NCI-H345 (cell line): ENCODE measurements around the gene SUPT16H.
"Not testable (repeated sequence)": the region's sequence is repeated elsewhere in the genome, so short reads cannot be mapped to it uniquely, and the experiment has no call there.

ENCODE experiments used
- DNase-seq: peaks from one replicate; lab custom pipeline; 2025; lab: John Stamatoyannopoulos, UW

Gene SUPT16H

DNA sequence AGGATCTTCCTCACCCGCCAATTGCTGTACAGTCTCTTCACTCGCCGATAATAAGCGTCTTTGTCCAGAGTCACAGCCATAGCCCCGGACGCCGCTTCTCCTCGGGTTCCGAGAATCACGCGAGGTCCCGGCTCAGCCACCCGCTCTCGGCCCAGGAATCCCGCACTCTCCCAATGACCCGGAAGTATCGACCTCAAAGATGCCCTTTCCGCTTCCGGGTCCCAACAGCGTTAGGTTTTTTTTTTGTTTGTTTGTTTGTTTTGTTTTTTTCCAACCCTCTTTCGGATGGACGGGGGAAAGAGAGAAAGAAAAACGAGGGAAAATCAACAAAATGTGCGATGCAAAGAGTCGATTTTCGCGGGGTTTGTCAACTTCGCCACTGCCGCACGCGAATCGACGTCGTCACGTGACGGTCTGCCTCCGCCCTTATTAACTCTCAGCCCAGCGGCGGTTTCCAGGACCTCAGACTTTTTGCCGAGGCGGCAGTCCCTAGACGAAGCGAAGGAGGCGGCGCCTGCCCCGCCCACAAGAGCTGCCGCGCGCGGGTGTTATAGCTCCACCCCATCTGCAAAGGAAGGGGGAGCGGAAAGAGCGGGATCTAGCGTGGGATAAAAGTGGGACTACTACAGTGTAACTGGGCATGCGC lies at the start of gene SUPT16H:
TSS of gene SUPT16H (minus strand) at position 172 of the 646 bp plus-strand sequence. CDS start at position 80, 92 bp downstream.
- DNase-seq: peak; percentile 97

DNA sequence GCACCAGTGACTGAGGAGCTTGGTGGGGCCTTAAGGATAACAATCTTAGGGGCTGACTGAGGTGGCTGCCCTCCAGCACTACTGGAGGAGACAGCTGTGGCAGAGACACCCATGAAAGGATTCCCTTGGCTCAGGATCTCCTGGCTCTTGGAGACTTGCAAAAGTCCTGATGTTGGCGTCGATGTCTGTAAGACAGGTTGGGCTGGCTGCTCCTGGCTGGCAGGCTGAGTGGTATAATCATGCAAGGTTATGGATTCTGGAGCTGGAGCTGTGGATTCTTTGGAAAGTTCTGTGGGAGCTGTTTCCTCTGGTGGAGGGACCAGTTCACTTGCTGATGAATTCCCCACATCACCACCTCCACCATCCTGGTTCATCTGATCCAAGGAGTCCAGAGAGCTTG lies 47.3 kb upstream of the SUPT16H start:
- DNase-seq: no peak

DNA sequence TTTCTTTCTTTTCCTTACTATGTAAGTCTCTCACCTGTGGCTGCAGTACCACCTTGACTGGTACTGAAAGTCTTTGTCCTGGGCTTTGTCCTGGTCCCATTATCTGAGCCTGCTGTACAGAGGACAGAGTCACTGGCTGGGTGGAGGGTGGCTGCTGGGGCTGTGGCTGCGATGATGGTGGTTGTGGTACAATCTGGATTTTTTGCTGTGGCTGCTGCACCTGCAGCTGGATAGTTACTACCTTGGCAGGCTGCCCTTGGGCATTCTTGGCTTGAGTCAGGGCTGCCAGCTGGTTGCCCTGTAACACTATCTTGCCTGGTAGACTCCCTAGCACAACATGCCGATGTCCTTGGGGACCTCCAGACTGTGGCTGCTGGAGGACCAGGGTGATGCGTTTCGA lies 45.1 kb upstream of the SUPT16H start:
- no peak for DNase-seq

DNA sequence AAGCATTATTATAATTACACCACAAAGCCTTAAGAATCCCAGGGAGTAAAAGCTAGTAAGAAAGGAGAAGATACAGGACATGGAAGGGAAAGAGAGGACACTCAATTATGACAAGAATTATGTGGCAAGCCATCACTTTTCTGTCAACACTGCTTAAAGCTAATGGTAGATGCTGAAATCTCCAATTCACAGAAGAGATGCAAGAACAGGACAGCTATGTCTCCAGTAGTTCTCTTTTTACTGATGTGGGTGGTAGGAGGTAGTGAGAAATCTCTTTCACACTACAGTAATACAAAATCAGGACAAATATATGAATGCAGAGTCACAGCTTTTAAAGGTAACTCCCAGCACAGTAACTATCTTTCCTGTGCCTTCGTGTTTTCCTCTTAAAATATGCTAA lies 42.9 kb upstream of the SUPT16H start:
- no peak for DNase-seq

DNA sequence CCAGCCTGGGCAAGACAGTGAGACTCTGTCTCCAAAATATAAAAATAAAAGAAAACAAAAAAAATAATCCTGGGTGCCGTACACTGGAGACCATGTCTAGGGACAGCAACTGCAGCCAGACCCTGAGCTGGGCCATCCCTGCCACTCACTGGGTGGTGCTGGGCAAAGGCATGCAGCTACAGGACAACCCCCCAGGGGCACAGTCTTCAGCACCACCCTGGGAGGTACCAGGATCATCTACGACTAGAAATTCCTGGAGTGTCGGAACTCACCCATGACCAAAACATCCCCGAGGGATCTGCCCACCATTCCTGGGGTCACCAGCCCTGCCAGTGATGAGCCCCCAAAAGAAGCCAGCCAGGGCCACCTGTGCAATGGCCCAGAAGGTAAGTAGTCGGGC lies 35.7 kb upstream of the SUPT16H start:
- DNase-seq: no peak

DNA sequence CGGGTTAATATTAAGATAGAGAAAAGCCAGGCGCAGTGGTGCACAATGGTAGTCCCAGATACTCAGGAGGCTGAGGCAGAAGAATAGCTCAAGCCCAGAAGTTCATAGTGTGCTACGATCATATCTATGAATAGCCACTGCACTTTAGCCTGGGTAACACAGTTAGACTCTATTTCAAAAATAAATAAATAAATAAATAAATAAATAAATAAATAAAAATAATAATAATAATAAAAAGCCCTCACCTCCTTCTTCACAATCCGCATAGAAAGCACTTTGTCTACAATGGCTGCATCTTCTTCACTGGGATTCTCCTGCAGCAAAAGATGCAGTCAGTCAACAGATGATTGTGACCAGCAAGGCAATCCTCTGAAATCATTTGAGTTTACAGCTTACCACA lies 31.5 kb upstream of the SUPT16H start:
- no peak for DNase-seq

DNA sequence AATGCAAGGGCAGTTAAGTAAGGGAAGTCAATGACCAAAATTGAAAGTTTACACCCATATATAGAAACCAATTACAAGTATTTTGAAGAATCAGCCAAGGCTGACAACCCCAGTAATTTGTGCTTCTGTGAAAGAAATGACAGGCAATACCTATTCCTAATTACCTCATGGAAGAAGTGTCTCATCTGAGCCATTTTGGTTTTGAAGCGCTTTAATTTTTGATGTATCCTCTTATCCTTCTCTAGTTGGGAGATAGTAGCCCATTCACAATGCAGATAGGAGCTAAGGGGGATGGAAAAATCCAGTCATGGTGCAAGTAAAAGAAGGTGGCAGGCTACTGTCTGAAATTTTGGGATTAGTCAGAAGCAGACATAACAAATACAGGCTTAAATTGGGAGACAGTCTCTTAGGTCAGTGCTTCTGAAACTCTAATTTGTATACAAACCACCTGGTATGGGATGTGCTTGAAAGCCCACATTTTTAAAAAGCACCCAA lies 30.4 kb upstream of the SUPT16H start:
- DNase-seq: no peak

DNA sequence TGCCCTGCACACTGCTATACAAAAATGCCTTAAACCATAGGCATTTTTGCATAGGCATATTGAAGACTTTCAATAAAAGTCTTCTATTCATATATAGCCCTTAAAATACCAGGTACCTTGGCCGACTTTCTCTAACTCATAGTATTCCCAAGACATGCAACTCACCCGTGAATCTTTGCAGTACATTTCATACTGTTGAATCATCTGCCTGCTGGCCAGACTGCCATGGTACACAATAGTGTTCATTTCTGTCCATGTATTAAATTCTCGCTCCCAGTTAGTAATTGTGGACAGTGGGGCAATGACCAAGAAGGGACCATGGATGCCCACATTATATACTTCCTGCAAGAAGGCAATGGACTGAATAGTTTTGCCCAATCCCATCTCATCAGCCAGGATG lies 24.3 kb upstream of the SUPT16H start:
- no peak for DNase-seq

DNA sequence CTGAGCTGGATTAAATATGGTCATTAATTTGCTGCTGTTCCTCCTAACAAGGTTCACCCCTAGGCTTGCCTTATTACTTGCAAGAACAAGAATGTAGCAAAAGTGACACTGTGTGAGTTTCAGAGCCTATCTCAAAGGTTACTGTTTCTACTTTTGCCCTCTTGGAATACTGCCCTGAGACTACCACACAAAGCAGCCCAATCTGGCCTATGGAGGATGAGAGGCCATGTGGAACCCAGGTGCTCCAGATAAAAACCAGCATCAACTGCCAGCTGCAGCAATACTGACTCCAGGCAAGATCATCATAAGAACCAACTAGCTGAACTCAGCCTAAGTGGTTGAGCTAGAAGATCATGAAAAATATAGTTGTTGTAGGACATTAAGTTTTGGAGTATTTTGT lies 22.4 kb upstream of the SUPT16H start:
- DNase-seq: no peak

DNA sequence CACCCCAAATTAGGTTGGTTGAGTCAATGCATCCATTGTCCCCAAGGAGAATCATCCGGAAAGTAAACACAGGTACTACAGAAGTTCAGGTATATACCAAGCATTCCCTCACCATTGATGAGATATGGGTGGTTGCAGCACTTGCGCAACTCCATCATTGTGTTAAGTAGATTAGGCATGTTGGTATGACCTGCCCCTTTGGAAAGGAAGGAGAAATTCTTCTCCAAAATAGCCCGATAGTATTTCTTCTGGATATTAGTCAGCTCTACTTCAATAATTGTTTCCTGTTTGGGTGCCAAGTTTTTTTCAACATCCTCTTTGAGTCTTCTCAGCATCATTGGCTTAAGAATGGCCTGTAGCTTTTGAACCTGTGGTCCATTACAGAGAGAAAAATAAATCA lies 21.3 kb upstream of the SUPT16H start:
- no peak for DNase-seq

DNA sequence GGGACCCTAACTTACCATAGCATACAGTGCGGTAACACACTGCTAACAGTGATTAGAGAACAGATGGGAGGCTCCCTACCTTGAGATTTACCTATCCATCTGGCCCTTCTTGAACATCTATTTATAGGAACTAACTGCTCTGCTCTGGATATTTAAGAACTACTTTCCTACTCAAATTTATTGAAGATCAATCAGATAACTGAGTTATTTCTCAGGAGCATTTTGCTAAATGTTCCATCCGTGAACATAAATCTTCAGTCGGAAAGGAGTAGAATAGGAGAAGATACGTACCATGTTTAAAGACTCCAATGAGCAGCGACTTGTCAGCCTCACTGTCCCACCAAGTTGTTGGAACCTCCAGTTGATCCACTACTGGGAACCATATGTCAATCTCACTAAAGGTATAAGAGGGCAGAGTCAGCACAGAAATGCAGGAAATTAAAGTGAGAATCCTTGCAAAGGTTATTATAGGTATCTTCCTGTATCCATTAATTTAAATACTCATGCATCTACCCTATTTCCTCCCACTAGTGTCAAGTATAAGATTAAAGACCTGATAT lies 15.6 kb upstream of the SUPT16H start:
- no peak for DNase-seq

DNA sequence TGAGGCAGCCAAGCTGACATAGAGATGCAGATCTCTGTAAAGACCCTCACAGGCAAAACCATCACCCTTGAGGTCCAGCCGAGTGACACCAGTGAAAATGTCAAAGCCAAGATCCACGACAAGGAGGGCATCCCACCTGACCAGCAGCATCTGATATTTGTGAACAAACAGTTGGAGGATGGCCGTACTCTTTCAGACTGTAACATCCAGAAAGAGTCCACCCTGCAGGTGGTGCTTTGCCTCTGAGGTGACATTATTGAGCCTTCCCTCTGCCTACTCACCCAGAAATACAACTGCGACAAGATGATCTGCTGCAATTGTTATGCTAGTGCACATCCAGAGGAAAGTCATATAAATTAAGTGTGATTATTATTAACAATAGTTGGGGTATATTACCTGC lies 15.1 kb upstream of the SUPT16H start:
- no peak for DNase-seq

DNA sequence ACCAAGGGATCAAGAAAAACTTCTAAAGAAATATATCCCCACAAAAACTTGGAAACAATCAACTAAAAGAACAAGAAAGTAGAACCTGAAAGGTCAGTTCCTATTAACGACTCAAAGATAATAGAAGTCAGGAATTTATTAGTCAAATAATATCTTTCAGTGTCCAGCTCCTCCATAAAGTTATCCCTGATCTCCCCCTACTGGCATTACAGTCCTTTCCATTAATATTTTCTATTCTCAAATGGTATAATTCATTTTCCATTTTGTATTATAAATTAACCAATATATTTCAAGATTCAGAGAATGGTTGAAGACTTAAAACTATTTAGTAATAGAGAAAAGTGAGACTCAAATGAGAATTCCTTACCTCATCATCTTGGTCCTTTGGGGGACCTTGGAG lies 11.6 kb upstream of the SUPT16H start:
- DNase-seq: no peak

DNA sequence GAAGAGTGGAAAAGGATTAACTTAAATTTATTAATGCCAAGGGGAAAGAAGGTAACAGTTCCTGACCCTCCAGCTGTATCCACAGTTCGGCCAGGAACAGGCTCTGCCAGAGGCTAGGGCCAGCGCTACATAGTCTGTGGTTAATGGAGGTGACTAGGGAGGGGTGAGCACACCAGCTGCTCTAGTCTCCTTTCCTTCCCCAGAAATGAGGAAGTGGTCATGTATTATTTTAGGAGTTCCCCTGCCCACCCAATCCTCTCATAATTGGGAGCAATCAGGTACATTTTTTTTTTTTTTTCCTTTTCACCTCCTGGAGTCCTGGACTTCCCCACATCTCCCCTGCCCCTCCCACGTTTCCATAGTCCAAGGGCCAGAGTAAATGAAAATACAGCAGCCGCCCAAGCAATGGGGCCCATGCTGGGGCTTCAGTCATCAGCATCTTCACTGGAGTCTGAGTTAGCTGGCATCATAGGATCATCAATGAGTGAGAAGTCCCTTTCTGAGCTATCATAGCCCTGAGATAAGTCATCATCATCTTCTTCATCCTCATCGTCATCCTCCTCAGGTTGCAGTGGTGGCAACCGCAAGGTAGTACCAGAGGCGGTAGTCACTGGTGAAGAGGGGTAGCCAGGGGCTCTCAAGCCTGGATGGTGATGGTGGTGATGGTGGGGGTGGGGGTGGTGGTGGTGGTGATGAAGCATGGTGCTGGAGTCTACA lies 1.5 kb upstream of the SUPT16H start:
- DNase-seq: no peak

DNA sequence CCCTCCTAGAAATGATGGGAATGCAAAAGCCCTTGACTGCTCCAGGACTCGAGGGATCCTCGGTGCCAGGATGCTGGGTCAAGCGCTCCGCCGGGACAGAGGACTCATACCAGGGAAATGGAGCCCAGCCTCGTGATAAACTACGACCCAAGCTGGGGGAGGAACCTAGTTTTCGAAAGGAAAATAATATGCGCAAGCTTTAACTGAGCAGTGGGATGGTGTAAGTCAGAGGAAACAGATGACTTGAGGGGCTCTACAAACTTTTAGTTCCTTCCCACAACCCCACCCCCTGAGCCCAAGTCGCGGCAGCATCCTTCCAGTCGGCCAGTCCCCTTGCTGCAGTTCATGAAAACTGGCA lies 654 bp upstream of the SUPT16H start:
- no peak for DNase-seq

DNA sequence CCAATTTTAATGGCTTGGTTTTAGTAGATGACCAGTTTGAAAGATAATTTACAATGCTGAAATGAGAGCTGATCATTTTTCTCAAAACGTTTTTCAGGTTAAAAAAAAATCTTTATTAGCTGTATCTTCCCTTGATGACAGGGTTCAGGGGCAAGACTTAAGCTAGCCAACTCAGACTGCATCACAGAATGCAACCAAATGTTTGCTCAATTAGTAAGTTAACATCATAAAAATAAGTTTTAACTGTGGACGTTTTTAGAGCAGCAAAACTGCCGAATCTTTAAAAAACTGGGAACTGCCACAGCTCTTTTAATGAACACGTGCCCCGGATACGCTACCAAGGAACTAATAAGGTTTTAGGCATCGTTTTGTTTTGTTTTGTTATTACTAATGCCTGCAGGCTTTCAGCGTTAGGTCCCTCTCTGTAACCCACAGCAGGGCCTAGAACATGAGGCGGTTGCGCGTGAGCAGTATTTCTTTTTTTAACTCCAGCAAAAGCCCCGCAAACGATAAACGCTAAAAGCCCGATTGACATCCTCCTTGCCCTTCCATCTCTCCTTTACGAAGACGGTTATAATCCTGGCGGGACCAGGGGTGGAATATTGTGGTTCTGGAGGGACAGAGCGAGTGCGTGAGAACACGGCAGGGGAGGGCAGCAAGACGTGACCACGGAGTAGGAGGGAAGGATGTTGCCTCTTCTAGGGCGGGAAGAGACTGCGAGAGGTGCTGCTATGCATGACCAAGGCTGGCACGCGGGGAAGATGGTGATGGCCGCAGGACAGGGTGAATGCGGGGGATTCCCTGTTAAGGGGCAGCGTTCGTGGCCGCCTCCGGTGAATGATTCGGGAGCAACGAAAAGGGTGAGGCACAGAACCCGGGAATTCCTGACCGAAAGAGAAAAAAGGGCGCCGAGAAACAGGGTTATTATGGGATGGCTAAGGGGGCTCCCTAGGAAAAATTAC lies 652 bp downstream of the SUPT16H start:
- peak; percentile 47 for DNase-seq

DNA sequence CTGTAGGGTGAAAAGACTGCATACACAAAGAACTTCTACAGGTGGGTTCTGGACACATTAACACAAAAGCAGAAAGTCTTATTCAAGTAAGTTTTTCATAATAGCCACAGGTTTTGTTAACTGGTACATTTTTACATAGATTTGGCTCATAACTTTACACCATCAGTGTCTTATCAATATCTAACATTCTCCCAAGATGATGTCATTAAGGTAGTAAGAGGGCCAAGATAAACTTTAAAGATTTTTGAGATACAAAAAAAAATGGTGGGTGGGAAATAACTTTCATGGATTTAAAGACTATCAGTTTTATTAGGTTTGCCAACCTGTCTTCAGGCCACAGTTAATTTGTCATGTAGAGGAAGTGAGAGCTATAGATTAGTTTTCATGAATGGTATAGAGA lies 1.7 kb downstream of the SUPT16H start:
- DNase-seq: no peak

DNA sequence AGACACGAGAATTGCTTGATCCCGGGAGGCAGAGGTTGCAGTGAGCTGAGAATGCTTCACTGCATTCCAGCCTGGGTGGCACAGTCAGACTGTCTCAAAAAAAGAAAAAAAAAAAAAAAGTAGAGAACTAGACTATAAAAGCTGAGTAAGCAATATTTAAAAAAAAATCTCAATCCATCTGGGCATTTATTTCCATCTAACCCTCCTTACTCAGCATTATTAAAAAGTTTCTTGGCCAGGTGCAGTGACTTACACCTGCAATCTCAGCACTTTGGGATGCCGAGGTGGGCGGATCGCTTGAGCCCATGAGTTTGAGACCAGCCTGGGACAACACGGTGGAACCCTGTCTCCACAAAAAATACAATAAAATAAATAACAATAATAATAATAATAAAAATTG lies 4.5 kb downstream of the SUPT16H start:
- DNase-seq: no peak

DNA sequence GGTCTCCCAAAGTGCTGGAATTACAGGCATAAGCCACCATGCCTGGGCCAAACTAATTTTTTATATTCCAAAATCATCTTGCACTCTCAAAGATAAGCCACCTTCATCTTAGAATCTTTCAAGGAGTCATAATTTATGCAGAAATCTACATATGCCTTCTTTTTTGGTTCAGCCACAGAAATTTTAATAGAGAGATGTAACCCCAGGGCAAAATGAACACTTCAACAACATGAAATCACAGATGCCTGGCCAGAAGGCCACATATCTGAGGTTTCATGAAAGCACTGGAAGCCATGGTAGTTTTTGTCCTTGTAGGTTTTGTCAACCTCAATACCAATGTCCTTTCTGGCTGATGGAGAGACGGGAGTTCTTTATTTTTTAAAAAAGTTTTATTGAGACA lies 9.8 kb downstream of the SUPT16H start:
- no peak for DNase-seq

DNA sequence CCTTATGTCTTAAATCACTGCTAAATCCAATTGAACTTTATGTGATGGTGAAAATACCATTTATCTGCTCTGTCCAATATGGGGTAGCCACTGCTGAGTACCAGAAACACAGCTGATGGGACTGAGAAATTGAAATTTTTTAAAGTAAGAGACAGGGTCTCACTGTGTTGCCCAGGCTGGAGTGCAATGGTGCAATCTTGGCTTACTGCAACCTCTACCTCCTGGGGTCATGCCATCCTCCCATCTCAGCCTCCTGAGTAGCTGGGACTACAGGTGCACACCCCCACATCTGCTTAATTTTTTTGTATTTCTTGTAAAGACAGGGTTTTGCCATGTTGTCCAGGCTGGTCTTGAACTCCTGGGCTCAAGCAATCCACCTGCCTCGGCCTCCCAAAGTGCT lies 11.0 kb downstream of the SUPT16H start:
- DNase-seq: not testable (repeated sequence)

DNA sequence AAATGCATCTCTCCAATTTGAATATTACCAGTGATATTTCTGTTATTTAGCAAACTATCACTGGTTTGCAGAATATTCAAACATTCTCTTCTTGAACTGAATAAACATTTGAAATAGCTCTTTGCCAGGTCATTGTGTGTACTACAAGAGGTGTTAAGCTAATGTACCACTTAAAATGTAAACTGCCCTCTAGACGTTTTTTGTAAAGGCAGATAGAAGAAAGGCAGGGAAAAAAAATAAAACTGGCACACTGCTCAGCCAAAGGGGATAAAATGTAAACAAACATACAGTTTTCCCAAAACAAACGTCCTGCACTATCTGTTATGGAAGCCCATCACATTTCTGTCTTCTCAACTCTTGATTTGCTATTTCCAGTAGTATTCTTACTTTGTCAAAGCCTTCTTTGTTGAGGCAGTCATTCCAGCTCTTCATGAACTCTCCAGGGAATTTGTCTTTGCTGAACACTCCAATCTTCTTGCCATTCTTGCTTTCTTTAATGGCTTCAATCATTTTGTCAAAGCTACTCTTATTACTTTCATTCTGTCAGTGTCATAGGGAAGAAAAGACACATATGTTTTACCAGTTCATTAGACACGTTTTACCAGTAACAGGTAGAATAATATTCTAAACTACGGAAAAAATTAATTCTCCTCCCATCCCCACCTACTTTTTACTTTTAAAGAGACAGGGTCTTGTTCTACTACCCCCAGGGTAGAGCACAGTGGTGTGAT lies 13.7 kb downstream of the SUPT16H start:
- DNase-seq: no peak
